Glutamatergic neuron (in vitro differentiated cells): ENCODE measurements around the gene PTPN14. TPM values are rescaled to one million over a fixed set of nuclear protein-coding genes. Genes with fewer than 3 reads are reported as not detected.

Experiments used
- DNase-seq: peaks from one replicate; pipeline ENCODE4 v3.0.0; 2022
- H3K27ac Mint-ChIP-seq: one replicate; pipeline ENCODE4 v1.8.0; 2020; ENCODE audit warnings: mild to moderate bottlenecking, mixed read lengths, inconsistent platforms; ENCODE audit not compliant: unreplicated experiment
- H3K27me3 Mint-ChIP-seq: one replicate; pipeline ENCODE4 v1.8.0; 2020; ENCODE audit warnings: mild to moderate bottlenecking, moderate library complexity, mixed read lengths, inconsistent platforms; ENCODE audit not compliant: unreplicated experiment
- H3K36me3 Mint-ChIP-seq: one replicate; pipeline ENCODE4 v1.8.0; 2020; ENCODE audit warnings: mild to moderate bottlenecking, mixed read lengths, inconsistent platforms; ENCODE audit not compliant: unreplicated experiment
- H3K4me1 Mint-ChIP-seq: one replicate; pipeline ENCODE4 v1.8.0; 2020; ENCODE audit warnings: mild to moderate bottlenecking, low read depth, mixed read lengths, inconsistent platforms; ENCODE audit not compliant: unreplicated experiment
- H3K4me3 Mint-ChIP-seq: one replicate; pipeline ENCODE4 v1.8.0; 2020; ENCODE audit warnings: mild to moderate bottlenecking, mixed read lengths, inconsistent platforms; ENCODE audit not compliant: unreplicated experiment
- H3K9me3 Mint-ChIP-seq: one replicate; pipeline ENCODE4 v1.8.0; 2020; ENCODE audit warnings: mild to moderate bottlenecking, moderate library complexity, mixed read lengths, inconsistent platforms; ENCODE audit not compliant: unreplicated experiment
- CTCF ChIP-seq: fragments of 200-600 bp; sonication (generic); IDR thresholded peaks from one replicate; pipeline ENCODE4 v1.5.0; 2021; ENCODE audit not compliant: partially characterized antibody, unreplicated experiment
- total RNA-seq: library from RNA; stranded (reverse); fragmentation: NEBNext Ultra II Directional; extraction: Animal tissue kit (Norgen Biotek cat#: 25700); gene quantifications from one replicate; pipeline ENCODE4 v1.2.1, GENCODE V29; 2021; ENCODE audit not compliant: unreplicated experiment

Gene PTPN14
- total RNA-seq, 1 donor from 2014 or later: 1.7 TPM

- Mint-ChIP-seq H3K9me3 (no peaks in the 10 kb centered on the region), H3K27ac (no peak overlapping the region), H3K36me3 (no peaks in the 10 kb centered on the region), H3K27me3 (no peaks in the 10 kb centered on the region), H3K4me1 (no peaks in the 10 kb centered on the region), H3K4me3 (no peak overlapping the region)
- TF ChIP-seq CTCF: no peak
- no peak for DNase-seq
Measured at GRCh38 chr1:214327514-214327913, 223.9 kb downstream of the PTPN14 start.

- H3K27ac Mint-ChIP-seq: no peak overlapping the region
- DNase-seq: no peak
- H3K4me3 Mint-ChIP-seq: no peak overlapping the region
- H3K36me3 Mint-ChIP-seq: no peaks in the 10 kb centered on the region
- H3K9me3 Mint-ChIP-seq: peaks cover 2% of the 10 kb centered on the region
- H3K4me1 Mint-ChIP-seq: peaks cover 6% of the 10 kb centered on the region
- no peaks in the 10 kb centered on the region for H3K27me3 Mint-ChIP-seq
- no peak for TF ChIP-seq CTCF
Measured at GRCh38 chr1:214326406-214326805, 225.0 kb downstream of the PTPN14 start.

GRCh38 chr1:214324896-214325800 lies 226.3 kb downstream of the PTPN14 start:
- no peak for DNase-seq
- H3K36me3 Mint-ChIP-seq: no peaks in the 10 kb centered on the region
- H3K9me3 Mint-ChIP-seq: peaks cover 2% of the 10 kb centered on the region
- peaks cover 6% of the 10 kb centered on the region for H3K4me1 Mint-ChIP-seq
- H3K27ac Mint-ChIP-seq: no peak overlapping the region
- no peaks in the 10 kb centered on the region for H3K27me3 Mint-ChIP-seq
- H3K4me3 Mint-ChIP-seq: no peak overlapping the region
- TF ChIP-seq CTCF: no peak

GRCh38 chr1:214321705-214322453 lies 229.5 kb downstream of the PTPN14 start:
- H3K9me3 Mint-ChIP-seq: peaks cover 2% of the 10 kb centered on the region

More at GRCh38 chr1:214321705-214322453, 229.5 kb downstream of the PTPN14 start:
- H3K36me3 Mint-ChIP-seq: no peaks in the 10 kb centered on the region
- H3K27me3 Mint-ChIP-seq: no peaks in the 10 kb centered on the region
- H3K27ac Mint-ChIP-seq: no peak overlapping the region
- peaks cover 6% of the 10 kb centered on the region for H3K4me1 Mint-ChIP-seq
- no peak for TF ChIP-seq CTCF
- no peak overlapping the region for H3K4me3 Mint-ChIP-seq
- no peak for DNase-seq
